Gastrocnemius medialis (tissue), 4 donors: ENCODE results near the gene ZNF414.

Experiments
- POLR2A ChIP-seq, 2 donors: fragments of 450-650 bp; IDR thresholded peaks; one replicate each; pipeline ENCODE4 v1.6.1; 2017; ENCODE audit warnings: antibody characterized with exemption in 2 of 2, mild to moderate bottlenecking in 2 of 2, moderate library complexity in 2 of 2
- TF ChIP-seq, protein P1 (sequence below), 5 experiments: fragments of 450-650 bp in 3 of 5; fragments of 200-600 bp in 2 of 5; sonication (generic) in 2 of 5; IDR thresholded peaks in 4 of 5; conservative IDR thresholded peaks in 1 of 5; 1 replicate in 4 of 5; 2 replicates in 1 of 5; pipeline ENCODE4 v1.5.1; 2016 to 2019; ENCODE audit warnings: antibody characterized with exemption in 5 of 5, mild to moderate bottlenecking in 3 of 5, moderate library complexity in 3 of 5

GRCh38 chr19:8513036-8513686 is 806 bp downstream of the ZNF414 start:
- TF ChIP-seq, protein P1, sequence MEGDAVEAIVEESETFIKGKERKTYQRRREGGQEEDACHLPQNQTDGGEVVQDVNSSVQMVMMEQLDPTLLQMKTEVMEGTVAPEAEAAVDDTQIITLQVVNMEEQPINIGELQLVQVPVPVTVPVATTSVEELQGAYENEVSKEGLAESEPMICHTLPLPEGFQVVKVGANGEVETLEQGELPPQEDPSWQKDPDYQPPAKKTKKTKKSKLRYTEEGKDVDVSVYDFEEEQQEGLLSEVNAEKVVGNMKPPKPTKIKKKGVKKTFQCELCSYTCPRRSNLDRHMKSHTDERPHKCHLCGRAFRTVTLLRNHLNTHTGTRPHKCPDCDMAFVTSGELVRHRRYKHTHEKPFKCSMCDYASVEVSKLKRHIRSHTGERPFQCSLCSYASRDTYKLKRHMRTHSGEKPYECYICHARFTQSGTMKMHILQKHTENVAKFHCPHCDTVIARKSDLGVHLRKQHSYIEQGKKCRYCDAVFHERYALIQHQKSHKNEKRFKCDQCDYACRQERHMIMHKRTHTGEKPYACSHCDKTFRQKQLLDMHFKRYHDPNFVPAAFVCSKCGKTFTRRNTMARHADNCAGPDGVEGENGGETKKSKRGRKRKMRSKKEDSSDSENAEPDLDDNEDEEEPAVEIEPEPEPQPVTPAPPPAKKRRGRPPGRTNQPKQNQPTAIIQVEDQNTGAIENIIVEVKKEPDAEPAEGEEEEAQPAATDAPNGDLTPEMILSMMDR (IDR thresholded peaks at IDR 0.05 in 4 of 5, conservative IDR thresholded peaks at IDR 0.05 in 1 of 5): no peak
- no peak for TF ChIP-seq POLR2A (IDR thresholded peaks at IDR 0.05)
